H1 (cell line): Measurements from ENCODE around the gene WDR91. TPM values are rescaled to one million over a fixed set of nuclear protein-coding genes. Genes with fewer than 3 reads are reported as not detected.

ENCODE experiments used
- CTCF ChIA-PET: fragments of 300-600 bp; sonication (Branson Sonifier 250); formaldehyde crosslinking; loops from one replicate; lab custom pipeline; 2021; ENCODE audit not compliant: partially characterized antibody; lab: Charles Lee
- POLR2A ChIA-PET: fragments of 300-600 bp; sonication (Branson Sonifier 250); formaldehyde crosslinking; loops from one replicate; lab custom pipeline; 2021; ENCODE audit warnings: inconsistent platforms; ENCODE audit not compliant: partially characterized antibody; lab: Charles Lee
- DNase-seq, 2 experiments: peaks; one replicate each; pipeline versions ENCODE4 v3.0.0 to v3.0.0-alpha.2; 2010 to 2022; ENCODE audit warnings: low spot score in 2 of 2, low read depth in 1 of 2, mixed read lengths in 1 of 2
- FAIRE-seq: peaks from 2 replicates; lab custom pipeline; 2011; peaks lifted over from hg19 to GRCh38; lab: Jason Lieb, UNC
- H2AFZ ChIP-seq: 2 replicates; pipeline ENCODE4 v1.8.1; 2012; ENCODE audit warnings: low read length, inconsistent platforms
- H2AK5ac ChIP-seq: 2 replicates; pipeline ENCODE4 v1.6.1; 2013; ENCODE audit warnings: low read depth, low read length
- H2BK120ac ChIP-seq: replicated peaks from 2 replicates; pipeline ENCODE3; 2013; ENCODE audit warnings: low read depth, low read length, inconsistent platforms
- H2BK12ac ChIP-seq: 2 replicates; pipeline ENCODE4 v1.6.1; 2013; ENCODE audit warnings: low read depth, low read length
- H2BK15ac ChIP-seq: 2 replicates; pipeline ENCODE4 v1.6.1; 2013; ENCODE audit warnings: low read length
- H2BK20ac ChIP-seq: 2 replicates; pipeline ENCODE4 v1.6.1; 2013; ENCODE audit warnings: low read length
- H2BK5ac ChIP-seq: 2 replicates; pipeline ENCODE4 v1.6.1; 2013; ENCODE audit warnings: low read depth, low read length
- H3K14ac ChIP-seq: 2 replicates; pipeline ENCODE4 v1.6.1; 2013; ENCODE audit warnings: inconsistent platforms; ENCODE audit not compliant: insufficient read length
- H3K18ac ChIP-seq: 2 replicates; pipeline ENCODE4 v1.6.1; 2013; ENCODE audit warnings: low read length; ENCODE audit errors: extremely low read depth
- H3K23ac ChIP-seq: 2 replicates; pipeline ENCODE4 v1.6.1; 2013; ENCODE audit warnings: inconsistent platforms; ENCODE audit not compliant: insufficient read length
- H3K23me2 ChIP-seq: 2 replicates; pipeline ENCODE4 v1.6.1; 2013; ENCODE audit warnings: low read depth, low read length
- H3K27ac ChIP-seq: 2 replicates; pipeline ENCODE4 v1.6.1; 2011; ENCODE audit warnings: low read depth, low read length, inconsistent platforms
- H3K27me3 ChIP-seq, 4 experiments: replicated peaks in 1 of 4; 1 replicate in 1 of 4; 2 replicates in 3 of 4; pipeline versions ENCODE4 v1.6.1 to v1.8.1; 2011 to 2013; ENCODE audit warnings: low read length in 3 of 4, mild to moderate bottlenecking in 3 of 4, inconsistent platforms in 2 of 4, mixed read lengths in 2 of 4, moderate library complexity in 1 of 4; ENCODE audit not compliant: control insufficient read depth in 3 of 4, insufficient read depth in 3 of 4; ENCODE audit errors: extremely low read depth in 1 of 4
- H3K36me3 ChIP-seq, 4 experiments: 2 replicates each; pipeline versions ENCODE4 v1.6.1 to v1.8.1; 2011 to 2013; ENCODE audit warnings: mild to moderate bottlenecking in 4 of 4, low read length in 3 of 4, moderate library complexity in 2 of 4, control low read depth in 1 of 4, inconsistent platforms in 1 of 4; ENCODE audit not compliant: insufficient read depth in 4 of 4, control insufficient read depth in 2 of 4
- H3K4ac ChIP-seq: replicated peaks from 2 replicates; pipeline ENCODE3; 2013; ENCODE audit warnings: low read length, low read depth, mixed read lengths, inconsistent platforms; ENCODE audit not compliant: insufficient read length
- H3K4me1 ChIP-seq, 4 experiments: replicated peaks in 1 of 4; 1 replicate in 1 of 4; 2 replicates in 3 of 4; pipeline versions ENCODE4 v1.6.1 to v1.8.1; 2011 to 2013; ENCODE audit warnings: low read length in 3 of 4, inconsistent platforms in 2 of 4, mixed read lengths in 1 of 4; ENCODE audit not compliant: insufficient read depth in 4 of 4, control insufficient read depth in 3 of 4
- H3K4me2 ChIP-seq, 2 experiments: 2 replicates each; pipeline versions ENCODE4 v1.6.1 to v1.8.1; 2011 to 2013; ENCODE audit warnings: low read depth in 2 of 2, low read length in 2 of 2, control low read depth in 1 of 2, inconsistent platforms in 1 of 2, mild to moderate bottlenecking in 1 of 2; ENCODE audit not compliant: insufficient read depth in 1 of 2
- H3K4me3 ChIP-seq, 4 experiments: fragments of 200-600, 300-600 bp in 1 of 4; sonication (generic), shearing (Covaris generic), sonication (Bioruptor Twin) in 1 of 4; 2 replicates each; pipeline versions ENCODE4 v1.5.1 to v1.8.1; 2011 to 2016; ENCODE audit warnings: low read length in 4 of 4, low read depth in 3 of 4, control low read depth in 2 of 4, inconsistent platforms in 2 of 4, mild to moderate bottlenecking in 2 of 4, mixed read lengths in 1 of 4, moderate library complexity in 1 of 4; ENCODE audit not compliant: insufficient read depth in 2 of 4; ENCODE audit errors: extremely low read depth in 1 of 4
- H3K56ac ChIP-seq: replicated peaks from 2 replicates; pipeline ENCODE3; 2013; ENCODE audit warnings: low read depth, mild to moderate bottlenecking, mixed read lengths, low read length, inconsistent platforms; ENCODE audit not compliant: insufficient read length
- H3K79me1 ChIP-seq: 2 replicates; pipeline ENCODE4 v1.6.1; 2013; ENCODE audit warnings: low read depth, low read length, control low read depth
- H3K79me2 ChIP-seq, 2 experiments: 2 replicates each; pipeline versions ENCODE4 v1.6.1 to v1.8.1; 2012 to 2013; ENCODE audit warnings: low read length in 2 of 2, mild to moderate bottlenecking in 2 of 2, inconsistent platforms in 1 of 2; ENCODE audit not compliant: insufficient read depth in 2 of 2, control insufficient read depth in 1 of 2
- H3K9ac ChIP-seq, 4 experiments: replicated peaks in 1 of 4; 1 replicate in 1 of 4; 2 replicates in 3 of 4; pipeline versions ENCODE4 v1.6.1 to v1.8.1; 2011 to 2013; ENCODE audit warnings: low read depth in 3 of 4, low read length in 3 of 4, control low read depth in 2 of 4, mild to moderate bottlenecking in 2 of 4, moderate library complexity in 2 of 4, inconsistent platforms in 1 of 4; ENCODE audit errors: extremely low read depth in 1 of 4
- H3K9me3 ChIP-seq, 2 experiments: 2 replicates each; pipeline versions ENCODE4 v1.6.1 to v1.8.1; 2012 to 2013; ENCODE audit warnings: mild to moderate bottlenecking in 2 of 2, moderate library complexity in 2 of 2, control low read depth in 1 of 2, inconsistent platforms in 1 of 2, low read depth in 1 of 2, low read length in 1 of 2, mixed read lengths in 1 of 2; ENCODE audit not compliant: insufficient read depth in 2 of 2
- H4K20me1 ChIP-seq, 2 experiments: replicated peaks in 1 of 2; 2 replicates each; pipeline versions ENCODE3 to v1.8.1; 2011 to 2013; ENCODE audit warnings: inconsistent platforms in 2 of 2, low read length in 2 of 2, mild to moderate bottlenecking in 1 of 2; ENCODE audit not compliant: insufficient read depth in 2 of 2, control insufficient read depth in 1 of 2
- H4K5ac ChIP-seq: 2 replicates; pipeline ENCODE4 v1.6.1; 2013; ENCODE audit warnings: low read length, low read depth, mixed read lengths, inconsistent platforms; ENCODE audit not compliant: insufficient read length
- H4K8ac ChIP-seq: 2 replicates; pipeline ENCODE4 v1.8.0; 2013; ENCODE audit warnings: mild to moderate bottlenecking, moderate library complexity, low read length, inconsistent platforms; ENCODE audit not compliant: insufficient read depth; ENCODE audit errors: extremely low read depth
- H4K91ac ChIP-seq: replicated peaks from 2 replicates; pipeline ENCODE3; 2013; ENCODE audit warnings: low read length, mixed read lengths, inconsistent platforms; ENCODE audit not compliant: insufficient read length
- BACH1 ChIP-seq: IDR thresholded peaks from 2 replicates; pipeline ENCODE4 v1.6.1; 2012; ENCODE audit warnings: low read length, improper control_type of control experiment
- NRF1 ChIP-seq: IDR thresholded peaks from 2 replicates; pipeline ENCODE4 v1.6.1; 2011; ENCODE audit warnings: mild to moderate bottlenecking, low read depth, low read length, improper control_type of control experiment
- RBBP5 ChIP-seq: IDR thresholded peaks from 2 replicates; pipeline ENCODE4 v1.7.1; 2012; ENCODE audit warnings: low read depth, mild to moderate bottlenecking, inconsistent platforms, low read length, moderate library complexity, borderline replicate concordance
- WGBS, 2 experiments: shearing (Covaris generic) in 1 of 2; methylation state at CpG; one replicate each; pipeline versions ENCODE4 v1.1.6 to v1.1.7; 2013 to 2015; ENCODE audit warnings: low lambda C conversion rate in 2 of 2, mixed read lengths in 2 of 2, inconsistent platforms in 1 of 2, low coverage in 1 of 2, missing lambda C conversion rate in 1 of 2; ENCODE audit not compliant: insufficient replicate concordance in 2 of 2, insufficient coverage in 1 of 2, insufficient read length in 1 of 2; ENCODE audit errors: extremely low coverage in 1 of 2, missing lambda C conversion rate in 1 of 2; 5-methylcytosine and 5-hydroxymethylcytosine counted together
- polyA plus RNA-seq, 7 experiments: library from polyadenylated mRNA; depleted of rRNA in 3 of 7; stranded (reverse) in 5 of 7; unstranded in 2 of 7; fragments of >200 nt in 5 of 7; fragments of 200-250 nt in 2 of 7; gene quantifications; 1 replicate in 5 of 7; 2 replicates in 1 of 7; 4 replicates in 1 of 7; pipeline versions ENCODE4 v1.2.1 to v1.2.3, GENCODE V29; 2011 to 2013; ENCODE audit warnings: missing spikeins in 2 of 7, mixed read lengths in 2 of 7
- total RNA-seq: library from RNA; stranded (reverse); fragmentation: NEBNext Ultra II Directional; extraction: Animal tissue kit (Norgen Biotek cat#: 25700); gene quantifications from 2 replicates; pipeline ENCODE4 v1.2.1, GENCODE V29; 2021

Gene WDR91
- total and polyA plus RNA-seq, 2 of the 8 experiments (the other 6 are each of a cell fraction or from before 2014, with no cell fraction given) = 8.2 to 14.7 TPM

- H3K79me1 ChIP-seq = no peaks in the 10 kb centered on the region; the same call in 1 of the 2 replicates
- H3K36me3 ChIP-seq = peaks cover 0 to 2% (median 0%) of the 10 kb centered on the region in 4 experiments; a peak in 1 of 8 replicates
- no peaks in the 10 kb centered on the region for H3K23me2 ChIP-seq
- 95% methylated on average over 14 of the region's 14 CpGs; no CpG with 5 or more reads in 1 of the 2 experiments for WGBS, 2 experiments
- no peaks in the 10 kb centered on the region for H3K27me3 ChIP-seq
- no peaks in the 10 kb centered on the region for H3K79me2 ChIP-seq
- ChIA-PET CTCF (interaction anchor here (1.0 kb wide), 1 partner anchor 49 kb away, joined by 3 read pairs; no protein-coding TSS in a partner anchor), POLR2A (interaction anchor here (1.7 kb wide), 1 partner anchor 14 kb away, joined by 4 read pairs; no protein-coding TSS in a partner anchor)
- H3K18ac ChIP-seq = no peak overlapping the region
- H4K5ac ChIP-seq = no peak overlapping the region
- H4K20me1 ChIP-seq = peaks cover 0 to 2% of the 10 kb centered on the region in 2 experiments
- peaks cover 0 to 6% (median 2%) of the 10 kb centered on the region in 4 experiments; a peak in 3 of 7 replicates for H3K4me1 ChIP-seq
- no peak overlapping the region for H3K4ac ChIP-seq
- no peak overlapping the region for H2BK12ac ChIP-seq
- no peak overlapping the region for H4K91ac ChIP-seq
- 0 out of 2 replicates have a peak overlapping the region, but pooled peaks have one; percentile 35 for H4K8ac ChIP-seq
- H2BK20ac ChIP-seq = no peak overlapping the region
- H3K9me3 ChIP-seq = no peaks in the 10 kb centered on the region
- H2AFZ ChIP-seq = no peak overlapping the region
- no peak overlapping the region for H3K56ac ChIP-seq
- no peak overlapping the region for H3K4me3 ChIP-seq
- H2BK15ac ChIP-seq = no peak overlapping the region
- no peak overlapping the region for H3K14ac ChIP-seq
- H3K9ac ChIP-seq = no peak overlapping the region
- no peak overlapping the region for H2BK120ac ChIP-seq
- H3K4me2 ChIP-seq = no peak overlapping the region
- H3K27ac ChIP-seq = no peak overlapping the region
- DNase-seq = no peak
- TF ChIP-seq NRF1 (no peak), RBBP5 (no peak), BACH1 (no peak)
- no peak overlapping the region for H3K23ac ChIP-seq
- FAIRE-seq = no peak
- no peak overlapping the region for H2AK5ac ChIP-seq
- H2BK5ac ChIP-seq = no peak overlapping the region
Measured at GRCh38 chr7:135195968-135196629, 15.2 kb downstream of the WDR91 start.
